ENCODE results near the gene PPP1R9B.

Gene PPP1R9B

GRCh38 chr17:50151041-50151936, 812 bp upstream of the PPP1R9B start:
- peak overlapping the region; percentile 91 for H3K9ac ChIP-seq (ENCODE audit: insufficient read length)
- DNase-seq (ENCODE audit: low read depth, low spot score), result no peak

DNA sequence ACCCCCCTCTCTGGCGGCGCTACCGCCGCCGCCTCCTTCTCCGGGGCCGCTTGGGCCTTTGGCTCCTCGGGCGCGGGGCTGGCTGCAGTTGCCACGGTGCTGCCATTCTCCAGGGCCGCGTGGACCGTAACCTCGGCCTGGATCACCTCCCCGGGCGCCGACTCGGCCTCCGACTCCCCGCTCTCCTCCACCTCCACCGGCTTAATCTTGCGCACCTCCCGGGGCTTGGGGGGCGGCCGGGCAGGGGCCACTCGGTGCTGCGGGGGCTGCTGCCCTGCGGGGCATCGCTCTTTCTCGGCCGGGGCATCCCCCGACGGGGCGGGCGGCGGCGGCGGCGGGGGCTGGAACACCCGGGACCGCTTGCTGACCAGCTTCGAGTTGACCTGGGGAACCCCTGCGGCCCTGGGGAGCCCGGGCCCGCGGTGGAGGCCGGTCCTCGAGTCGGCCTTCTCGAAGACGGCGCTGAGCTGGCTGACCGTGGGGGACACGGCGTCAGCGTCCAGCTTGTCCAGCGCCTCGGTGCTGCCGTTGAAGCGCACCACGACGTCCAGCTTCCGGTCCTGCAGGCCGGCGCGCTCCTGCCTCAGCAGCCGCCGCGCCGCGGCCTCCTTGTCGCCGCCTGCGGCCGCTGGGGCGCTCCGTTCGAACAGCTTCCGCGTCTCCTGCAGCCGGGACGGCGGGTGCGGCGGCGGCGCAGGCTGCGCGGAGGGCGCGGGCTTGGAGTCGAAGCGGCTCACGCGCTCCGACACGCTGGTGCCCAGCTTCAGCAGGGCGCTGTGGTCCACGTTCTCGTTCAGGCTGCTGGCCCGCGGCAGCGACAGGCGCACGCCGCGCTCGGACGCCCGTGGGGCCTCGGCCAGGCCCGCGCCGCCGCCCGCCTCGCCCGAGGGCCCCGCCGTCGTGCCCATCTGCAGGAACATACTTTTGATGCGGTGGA, 792 bp downstream of the PPP1R9B start:
- Histone ChIP-seq H3K36me3 (ENCODE audit: insufficient read depth, low read length) (peaks cover 9% of the 10 kb centered on the region; the same call in 1 of the 2 replicates), H3K27ac (peak overlapping the region; percentile 60; the same call in 1 of the 2 replicates), H3K9me3 (ENCODE audit: low read depth, low read length) (no peaks in the 10 kb centered on the region), H3K9ac (ENCODE audit: insufficient read length) (peak overlapping the region; percentile 91), H3K4me3 (peak overlapping the region; percentile 100)
- no peak for TF ChIP-seq FOXP2 (optimal IDR thresholded peaks at IDR 0.05; ENCODE audit: control extremely low read depth, extremely low read length, insufficient read depth)
- no peak; the same call in 1 of the 2 replicates for TF ChIP-seq POLR2AphosphoS5 (IDR thresholded peaks at IDR 0.05; ENCODE audit: borderline replicate concordance, low read depth, low read length)
- no peak for TF ChIP-seq EZH2 (IDR thresholded peaks at IDR 0.05)
- DNase-seq (ENCODE audit: low read depth, low spot score), result no peak

More at GRCh38 chr17:50151041-50151936, 812 bp upstream of the PPP1R9B start:
- peak; percentile 57 for TF ChIP-seq POLR2AphosphoS5 (IDR thresholded peaks at IDR 0.05; ENCODE audit: borderline replicate concordance, low read depth, low read length)
- no peak for TF ChIP-seq FOXP2 (optimal IDR thresholded peaks at IDR 0.05; ENCODE audit: control extremely low read depth, extremely low read length, insufficient read depth)
- Histone ChIP-seq H3K4me3 (peak overlapping the region; percentile 100), H3K36me3 (ENCODE audit: insufficient read depth, low read length) (no peaks in the 10 kb centered on the region), H3K9me3 (ENCODE audit: low read depth, low read length) (no peaks in the 10 kb centered on the region), H3K27ac (peak overlapping the region; percentile 89)

- Histone ChIP-seq H3K9ac (ENCODE audit: insufficient read length) (peak overlapping the region; percentile 91), H3K36me3 (ENCODE audit: insufficient read depth, low read length) (peaks cover 15% of the 10 kb centered on the region; the same call in 1 of the 2 replicates), H3K27ac (peak overlapping the region; percentile 60; the same call in 1 of the 2 replicates), H3K4me3 (peak overlapping the region; percentile 100), H3K9me3 (ENCODE audit: low read depth, low read length) (no peaks in the 10 kb centered on the region)
- 0 out of 2 replicates have a peak, but pooled peaks have one; percentile 17 for TF ChIP-seq POLR2AphosphoS5 (IDR thresholded peaks at IDR 0.05; ENCODE audit: borderline replicate concordance, low read depth, low read length)
- TF ChIP-seq EZH2 (IDR thresholded peaks at IDR 0.05), result no peak
- no peak for TF ChIP-seq FOXP2 (optimal IDR thresholded peaks at IDR 0.05; ENCODE audit: control extremely low read depth, extremely low read length, insufficient read depth)
- no peak for DNase-seq (ENCODE audit: low read depth, low spot score)
Measured at GRCh38 chr17:50149091-50149416, 1.4 kb downstream of the PPP1R9B start.

- no peak for DNase-seq (ENCODE audit: low read depth, low spot score)
- H3K27ac ChIP-seq, result peak overlapping the region; percentile 31; the same call in 1 of the 2 replicates
- H3K4me3 ChIP-seq, result peak overlapping the region; percentile 100
- TF ChIP-seq POLR2AphosphoS5 (IDR thresholded peaks at IDR 0.05; ENCODE audit: borderline replicate concordance, low read depth, low read length) (no peak), FOXP2 (optimal IDR thresholded peaks at IDR 0.05; ENCODE audit: control extremely low read depth, extremely low read length, insufficient read depth) (no peak), EZH2 (IDR thresholded peaks at IDR 0.05) (no peak)
- H3K9ac ChIP-seq (ENCODE audit: insufficient read length), result peak overlapping the region; percentile 61
- peaks cover 21% of the 10 kb centered on the region; the same call in 1 of the 2 replicates for H3K36me3 ChIP-seq (ENCODE audit: insufficient read depth, low read length)
- no peaks in the 10 kb centered on the region for H3K9me3 ChIP-seq (ENCODE audit: low read depth, low read length)
Measured at GRCh38 chr17:50148226-50149090, 2.0 kb downstream of the PPP1R9B start.

DNA sequence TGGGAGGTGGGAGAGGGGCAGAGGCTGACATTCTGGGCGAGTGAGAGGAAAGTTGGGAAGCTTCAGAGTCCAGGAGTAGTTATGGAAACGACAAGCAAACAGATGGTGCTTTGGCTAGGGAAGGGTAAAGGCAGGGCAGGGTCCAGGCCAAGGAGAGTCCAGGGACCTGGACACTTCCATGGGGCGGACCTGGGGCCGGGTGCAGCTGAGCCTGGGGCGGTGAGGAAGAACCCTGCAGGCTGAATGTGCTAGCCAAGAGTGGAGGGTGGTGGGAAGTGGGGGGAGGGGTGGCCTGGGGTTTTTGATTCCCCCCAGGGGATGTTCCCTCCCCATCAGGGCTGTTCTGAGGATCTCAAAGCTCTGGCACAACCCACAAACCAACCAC, 2.6 kb downstream of the PPP1R9B start:
- peaks cover 26% of the 10 kb centered on the region; the same call in 1 of the 2 replicates for H3K36me3 ChIP-seq (ENCODE audit: insufficient read depth, low read length)
- no peaks in the 10 kb centered on the region for H3K9me3 ChIP-seq (ENCODE audit: low read depth, low read length)
- peak overlapping the region; percentile 55 for H3K9ac ChIP-seq (ENCODE audit: insufficient read length)
- no peak for DNase-seq (ENCODE audit: low read depth, low spot score)
- TF ChIP-seq FOXP2 (optimal IDR thresholded peaks at IDR 0.05; ENCODE audit: control extremely low read depth, extremely low read length, insufficient read depth) (no peak), EZH2 (IDR thresholded peaks at IDR 0.05) (no peak), POLR2AphosphoS5 (IDR thresholded peaks at IDR 0.05; ENCODE audit: borderline replicate concordance, low read depth, low read length) (no peak)
- peak overlapping the region; percentile 100 for H3K4me3 ChIP-seq
- peak overlapping the region; percentile 5; the same call in 1 of the 2 replicates for H3K27ac ChIP-seq

DNA sequence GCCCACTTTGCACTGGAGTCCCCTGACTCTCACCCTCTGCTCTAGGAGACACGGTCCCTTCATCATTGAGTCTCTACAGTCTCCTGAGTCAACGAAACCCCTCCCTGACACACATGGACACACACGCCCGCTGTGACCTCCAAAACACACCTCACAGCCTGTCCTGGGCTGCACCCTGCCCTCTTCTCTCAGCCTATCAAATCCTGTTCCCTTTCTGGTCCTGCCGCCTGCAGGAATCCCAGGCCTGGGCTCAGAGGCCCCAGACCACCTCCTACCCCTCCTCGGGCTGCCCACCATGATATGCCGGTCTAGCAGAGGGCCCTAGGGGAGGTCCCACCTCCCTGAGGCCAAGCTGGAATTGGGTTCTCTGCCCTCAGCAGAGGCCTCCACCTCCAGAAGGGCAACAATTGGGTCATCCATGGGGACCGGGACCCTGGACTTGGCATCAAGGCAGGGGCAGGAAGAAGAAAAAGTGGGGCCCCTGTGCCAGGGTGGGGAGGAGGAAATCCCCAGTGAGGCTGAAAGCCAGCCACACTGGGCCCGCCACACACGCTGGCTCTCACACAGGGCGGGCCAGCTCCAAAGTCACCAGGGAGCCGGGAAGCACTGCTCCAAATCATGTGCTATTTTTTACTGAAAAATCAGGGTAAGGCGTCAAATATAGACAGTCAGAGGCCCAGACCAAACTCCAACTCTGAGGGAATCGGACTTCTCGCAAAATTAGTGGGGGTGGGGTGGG, 3.4 kb downstream of the PPP1R9B start:
- Histone ChIP-seq H3K27ac (0 out of 2 replicates have a peak overlapping the region, but pooled peaks have one; percentile 5), H3K4me3 (peak overlapping the region; percentile 100), H3K9ac (ENCODE audit: insufficient read length) (no peak overlapping the region), H3K36me3 (ENCODE audit: insufficient read depth, low read length) (peaks cover 34% of the 10 kb centered on the region; the same call in 1 of the 2 replicates), H3K9me3 (ENCODE audit: low read depth, low read length) (no peaks in the 10 kb centered on the region)
- TF ChIP-seq EZH2 (IDR thresholded peaks at IDR 0.05) (no peak), POLR2AphosphoS5 (IDR thresholded peaks at IDR 0.05; ENCODE audit: borderline replicate concordance, low read depth, low read length) (no peak), FOXP2 (optimal IDR thresholded peaks at IDR 0.05; ENCODE audit: control extremely low read depth, extremely low read length, insufficient read depth) (no peak)
- DNase-seq (ENCODE audit: low read depth, low spot score), result no peak
